IMR-90 (cell line): ENCODE results near the gene UNC93A. TPM values are rescaled to one million over a fixed set of nuclear protein-coding genes. Genes with fewer than 3 reads are reported as not detected.

Experiments used
- ATAC-seq: fragments of 200-7000 bp; cut with Tn5 transposase; 2 replicates; pipeline ENCODE4 v1.9.1; 2020; ENCODE audit warnings: low read depth, mild to moderate bottlenecking, moderate library complexity
- BruUV-seq: library from RNA; stranded (reverse); fragments of 400-500 nt; replicated peaks from 2 replicates; lab custom pipeline; 2021; lab: Mats Ljungman, UMichigan
- CTCF ChIA-PET: fragments of 300-600 bp; formaldehyde crosslinking; extraction: SDS; loops from one replicate; lab custom pipeline; 2021; ENCODE audit warnings: antibody characterized with exemption; lab: Yijun Ruan, JAX
- POLR2A ChIA-PET: fragments of 300-600 bp; sonication (Branson Sonifier 250); formaldehyde crosslinking; loops from one replicate; lab custom pipeline; 2022; ENCODE audit warnings: antibody characterized with exemption; ENCODE audit not compliant: unreplicated experiment; lab: Charles Lee
- DNase-seq: peaks from one replicate; pipeline ENCODE4 v3.0.0; 2013
- H2AFZ ChIP-seq: replicated peaks from 2 replicates; pipeline ENCODE3; 2013; ENCODE audit warnings: low read length, mild to moderate bottlenecking; ENCODE audit not compliant: poor library complexity
- H2AK5ac ChIP-seq: 2 replicates; pipeline ENCODE4 v1.6.1; 2013; ENCODE audit warnings: low read depth, low read length, inconsistent platforms
- H2AK9ac ChIP-seq: replicated peaks from 2 replicates; pipeline ENCODE3; 2013; ENCODE audit warnings: mild to moderate bottlenecking, low read depth, low read length, moderate library complexity; ENCODE audit not compliant: poor library complexity
- H2BK120ac ChIP-seq: 2 replicates; pipeline ENCODE4 v1.6.1; 2013; ENCODE audit warnings: low read depth, low read length, inconsistent platforms
- H2BK15ac ChIP-seq: 3 replicates; pipeline ENCODE4 v1.6.1; 2013; ENCODE audit warnings: low read depth, low read length, inconsistent platforms
- H2BK20ac ChIP-seq: 2 replicates; pipeline ENCODE4 v1.6.1; 2013; ENCODE audit warnings: low read depth, mild to moderate bottlenecking, inconsistent platforms, low read length, moderate library complexity
- H2BK5ac ChIP-seq: 2 replicates; pipeline ENCODE4 v1.6.1; 2013; ENCODE audit warnings: mild to moderate bottlenecking, low read depth, low read length, inconsistent platforms; ENCODE audit not compliant: poor library complexity, severe bottlenecking
- H3K14ac ChIP-seq: replicated peaks from 2 replicates; pipeline ENCODE4 v1.6.1; 2013; ENCODE audit warnings: low read depth, low read length, inconsistent platforms
- H3K18ac ChIP-seq: 2 replicates; pipeline ENCODE4 v1.6.1; 2013; ENCODE audit warnings: low read depth, low read length, control low read depth
- H3K23ac ChIP-seq: 2 replicates; pipeline ENCODE4 v1.6.1; 2013; ENCODE audit warnings: low read depth, low read length, inconsistent platforms
- H3K27ac ChIP-seq: 2 replicates; pipeline ENCODE4 v1.5.1; 2013; ENCODE audit warnings: mild to moderate bottlenecking, control low read depth, low read length; ENCODE audit not compliant: insufficient read depth
- H3K27me3 ChIP-seq: 2 replicates; pipeline ENCODE4 v1.6.1; 2013; ENCODE audit warnings: low read length; ENCODE audit not compliant: control insufficient read depth, insufficient read depth
- H3K36me3 ChIP-seq: 2 replicates; pipeline ENCODE4 v1.6.1; 2013; ENCODE audit warnings: low read length, mixed read lengths; ENCODE audit not compliant: control insufficient read depth, insufficient read depth
- H3K4ac ChIP-seq: 2 replicates; pipeline ENCODE4 v1.6.1; 2013; ENCODE audit warnings: low read depth, low read length, inconsistent platforms
- H3K4me1 ChIP-seq: 2 replicates; pipeline ENCODE4 v1.6.1; 2013; ENCODE audit warnings: low read length, mixed read lengths; ENCODE audit not compliant: control insufficient read depth, insufficient read depth
- H3K4me2 ChIP-seq: 2 replicates; pipeline ENCODE4 v1.6.1; 2013; ENCODE audit warnings: low read depth, mild to moderate bottlenecking, control low read depth, low read length, moderate library complexity
- H3K4me3 ChIP-seq: 2 replicates; pipeline ENCODE4 v1.5.1; 2013; ENCODE audit warnings: low read depth, mild to moderate bottlenecking, control low read depth, low read length, moderate library complexity; ENCODE audit not compliant: insufficient read depth
- H3K56ac ChIP-seq: 2 replicates; pipeline ENCODE4 v1.6.1; 2013; ENCODE audit warnings: low read length, inconsistent platforms; ENCODE audit not compliant: insufficient read depth; ENCODE audit errors: extremely low read depth
- H3K79me1 ChIP-seq, 2 experiments: 2 replicates each; pipeline ENCODE4 v1.6.1; 2013; ENCODE audit warnings: low read length in 2 of 2, inconsistent platforms in 1 of 2, low read depth in 1 of 2
- H3K9ac ChIP-seq: 2 replicates; pipeline ENCODE4 v1.6.1; 2013; ENCODE audit warnings: low read depth, low read length, control low read depth
- H3K9me1 ChIP-seq: 2 replicates; pipeline ENCODE4 v1.6.1; 2013; ENCODE audit warnings: low read length, inconsistent platforms; ENCODE audit not compliant: insufficient read depth
- H3K9me3 ChIP-seq: 2 replicates; pipeline ENCODE4 v1.6.1; 2013; ENCODE audit warnings: low read length; ENCODE audit not compliant: control insufficient read depth, insufficient read depth
- H4K20me1 ChIP-seq: 2 replicates; pipeline ENCODE4 v1.6.1; 2013; ENCODE audit warnings: low read length, inconsistent platforms; ENCODE audit not compliant: insufficient read depth
- H4K5ac ChIP-seq: 2 replicates; pipeline ENCODE4 v1.6.1; 2013; ENCODE audit warnings: mild to moderate bottlenecking, low read depth, low read length, control low read depth
- H4K8ac ChIP-seq, 2 experiments: 2 replicates each; pipeline ENCODE4 v1.6.1; 2013; ENCODE audit warnings: low read depth in 2 of 2, low read length in 2 of 2, control low read depth in 1 of 2, inconsistent platforms in 1 of 2
- H4K91ac ChIP-seq: 2 replicates; pipeline ENCODE4 v1.6.1; 2013; ENCODE audit warnings: low read depth, low read length, inconsistent platforms; ENCODE audit not compliant: insufficient read depth
- MAFK ChIP-seq: IDR thresholded peaks from 2 replicates; pipeline ENCODE4 v1.6.1; 2012; ENCODE audit warnings: low read depth, low read length, improper control_type of control experiment
- NFE2L2 ChIP-seq: fragments of 150-350 bp; IDR thresholded peaks from 2 replicates; pipeline ENCODE4 v1.6.1; 2016; ENCODE audit warnings: low read depth, mild to moderate bottlenecking, low read length
- RCOR1 ChIP-seq: IDR thresholded peaks from 2 replicates; pipeline ENCODE4 v1.6.1; 2012; ENCODE audit warnings: mild to moderate bottlenecking, low read length, improper control_type of control experiment; ENCODE audit not compliant: insufficient replicate concordance
- RFX5 ChIP-seq: IDR thresholded peaks from 2 replicates; pipeline ENCODE4 v1.8.0; 2012; ENCODE audit warnings: low read depth, mild to moderate bottlenecking, low read length, moderate library complexity
- SMC3 ChIP-seq: fragments of 150-350 bp; IDR thresholded peaks from 2 replicates; pipeline ENCODE4 v1.6.1; 2016; ENCODE audit warnings: low read depth, mild to moderate bottlenecking, antibody characterized with exemption, low read length, moderate library complexity
- WGBS, 2 experiments: methylation state at CpG; one replicate each; pipeline versions ENCODE4 v1.1.5 to v1.1.7; 2013; ENCODE audit warnings: missing lambda C conversion rate in 2 of 2; ENCODE audit not compliant: insufficient read length in 1 of 2; ENCODE audit errors: extremely low coverage in 2 of 2; 5-methylcytosine and 5-hydroxymethylcytosine counted together
- dilution Hi-C: fragments of 300-500 bp; cut with HindIII; formaldehyde crosslinking; loops from one replicate; pipeline ENCODE4 v1.14.3; 2018; ENCODE audit warnings: low sequenced_read_pairs; ENCODE audit not compliant: unreplicated experiment
- in situ Hi-C: fragments of 300-500 bp; cut with MboI; formaldehyde crosslinking; loops from 3 replicates; pipeline ENCODE4 v1.14.3; 2019; ENCODE audit warnings: low sequenced_read_pairs, inconsistent platforms, mixed read lengths
- intact Hi-C: fragments of 100-400 bp; cut with micrococcal nuclease; formaldehyde crosslinking; loops from 2 replicates; pipeline ENCODE4 v1.10.0; 2022
- polyA plus RNA-seq, 3 experiments: library from polyadenylated mRNA; depleted of rRNA; stranded (reverse); fragments of >200 nt; gene quantifications; 2 replicates each; pipeline ENCODE4 v1.2.3, GENCODE V29; 2012; ENCODE audit warnings: low replicate concordance in 1 of 3
- total RNA-seq: library from RNA; depleted of rRNA; stranded (reverse); fragments of >200 nt; gene quantifications from 2 replicates; pipeline ENCODE4 v1.2.3, GENCODE V29; 2012
- TF ChIP-seq, protein P1 (sequence below): conservative IDR thresholded peaks from 2 replicates; pipeline ENCODE4 v1.5.1; 2012; ENCODE audit warnings: mild to moderate bottlenecking, low read depth, low read length, improper control_type of control experiment

Gene UNC93A
- total and polyA plus RNA-seq, 2 of the 4 experiments (the other 2 are of a cell fraction) = not detected

DNA sequence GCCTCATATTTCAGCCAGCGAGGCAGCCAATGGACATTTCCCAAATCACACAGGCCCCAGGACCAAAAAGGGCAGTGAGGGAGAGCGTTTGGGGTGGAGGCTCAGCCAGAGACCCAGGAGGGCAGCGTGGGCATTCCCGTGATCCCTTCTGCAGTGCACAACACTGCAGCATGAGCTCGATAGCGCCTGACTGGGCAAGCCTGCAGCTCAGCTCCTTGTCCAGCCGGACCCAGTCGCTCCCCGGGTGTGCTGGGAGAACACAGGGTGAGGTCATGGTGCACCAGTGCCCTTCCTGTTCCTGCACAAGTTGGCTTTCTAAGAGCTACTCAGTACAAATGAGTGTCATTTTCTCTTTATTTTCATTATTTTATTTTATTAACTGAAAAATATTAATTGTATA lies 39.6 kb downstream of the UNC93A start:
- Histone ChIP-seq H4K8ac (no peak overlapping the region), H3K23ac (no peak overlapping the region), H3K4me3 (no peak overlapping the region), H3K36me3 (no peaks in the 10 kb centered on the region), H4K91ac (no peak overlapping the region), H3K56ac (no peak overlapping the region), H2AK9ac (no peak overlapping the region), H3K9me3 (peaks cover 15% of the 10 kb centered on the region), H3K9me1 (no peaks in the 10 kb centered on the region), H2BK120ac (no peak overlapping the region), H2BK15ac (no peak overlapping the region), H3K4me2 (no peak overlapping the region), H2BK5ac (no peak overlapping the region), H3K18ac (no peak overlapping the region), H2AFZ (no peak overlapping the region), H3K9ac (no peak overlapping the region), H4K5ac (no peak overlapping the region), H3K14ac (no peak overlapping the region), H3K79me1 (no peaks in the 10 kb centered on the region), H3K27me3 (no peaks in the 10 kb centered on the region), H2BK20ac (no peak overlapping the region), H3K27ac (no peak overlapping the region), H3K4me1 (no peaks in the 10 kb centered on the region), H2AK5ac (no peak overlapping the region), H3K4ac (no peak overlapping the region), H4K20me1 (no peaks in the 10 kb centered on the region)
- dilution Hi-C loops = no loop called here
- WGBS, 2 experiments = 13% methylated on average over 3 of the region's 9 CpGs; no CpG with 5 or more reads in 1 of the 2 experiments
- intact Hi-C loops = no loop called here
- BruUV-seq = no TSS peak
- no peak for ATAC-seq
- CTCF ChIA-PET = no interaction called here
- in situ Hi-C loops = no loop called here
- DNase-seq = no peak
- POLR2A ChIA-PET = no interaction called here
- TF ChIP-seq, protein P1, sequence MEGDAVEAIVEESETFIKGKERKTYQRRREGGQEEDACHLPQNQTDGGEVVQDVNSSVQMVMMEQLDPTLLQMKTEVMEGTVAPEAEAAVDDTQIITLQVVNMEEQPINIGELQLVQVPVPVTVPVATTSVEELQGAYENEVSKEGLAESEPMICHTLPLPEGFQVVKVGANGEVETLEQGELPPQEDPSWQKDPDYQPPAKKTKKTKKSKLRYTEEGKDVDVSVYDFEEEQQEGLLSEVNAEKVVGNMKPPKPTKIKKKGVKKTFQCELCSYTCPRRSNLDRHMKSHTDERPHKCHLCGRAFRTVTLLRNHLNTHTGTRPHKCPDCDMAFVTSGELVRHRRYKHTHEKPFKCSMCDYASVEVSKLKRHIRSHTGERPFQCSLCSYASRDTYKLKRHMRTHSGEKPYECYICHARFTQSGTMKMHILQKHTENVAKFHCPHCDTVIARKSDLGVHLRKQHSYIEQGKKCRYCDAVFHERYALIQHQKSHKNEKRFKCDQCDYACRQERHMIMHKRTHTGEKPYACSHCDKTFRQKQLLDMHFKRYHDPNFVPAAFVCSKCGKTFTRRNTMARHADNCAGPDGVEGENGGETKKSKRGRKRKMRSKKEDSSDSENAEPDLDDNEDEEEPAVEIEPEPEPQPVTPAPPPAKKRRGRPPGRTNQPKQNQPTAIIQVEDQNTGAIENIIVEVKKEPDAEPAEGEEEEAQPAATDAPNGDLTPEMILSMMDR = no peak
- no peak for TF ChIP-seq RFX5
- no peak for TF ChIP-seq NFE2L2
- no peak for TF ChIP-seq SMC3
- no peak for TF ChIP-seq RCOR1
- no peak for TF ChIP-seq MAFK
